HG03039 (cell line): ENCODE data around the gene MAP3K20.
"Not testable (repeated sequence)": the region's sequence is repeated elsewhere in the genome, so short reads cannot be mapped to it uniquely, and the experiment has no call there.

Experiments used
- ATAC-seq: cut with Tn5 transposase; IDR thresholded peaks from one replicate; pipeline ENCODE4 v1.9.1; 2021; ENCODE audit warnings: mild to moderate bottlenecking, moderate library complexity; ENCODE audit not compliant: unreplicated experiment

MAP3K20 gene

DNA sequence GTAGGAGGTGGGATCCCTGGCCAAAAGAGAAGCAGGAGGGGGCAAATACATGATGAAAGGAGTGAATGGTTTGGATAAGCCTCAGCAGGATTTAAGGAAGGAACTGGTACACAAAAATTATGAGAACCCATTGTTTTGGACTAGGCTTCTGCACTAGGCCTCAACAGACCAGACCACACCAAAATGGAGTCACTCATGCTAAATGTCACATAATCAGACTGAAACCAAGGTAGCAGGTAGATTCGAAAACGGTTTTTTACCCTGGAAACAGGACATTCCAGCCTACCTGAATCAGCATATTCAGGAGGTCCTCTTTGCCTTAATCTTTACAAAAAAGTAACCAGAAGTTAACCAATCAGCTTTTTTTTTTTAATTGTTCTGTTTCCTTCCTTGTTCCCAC lies 229.7 kb downstream of the MAP3K20 start:
- no peak for ATAC-seq

DNA sequence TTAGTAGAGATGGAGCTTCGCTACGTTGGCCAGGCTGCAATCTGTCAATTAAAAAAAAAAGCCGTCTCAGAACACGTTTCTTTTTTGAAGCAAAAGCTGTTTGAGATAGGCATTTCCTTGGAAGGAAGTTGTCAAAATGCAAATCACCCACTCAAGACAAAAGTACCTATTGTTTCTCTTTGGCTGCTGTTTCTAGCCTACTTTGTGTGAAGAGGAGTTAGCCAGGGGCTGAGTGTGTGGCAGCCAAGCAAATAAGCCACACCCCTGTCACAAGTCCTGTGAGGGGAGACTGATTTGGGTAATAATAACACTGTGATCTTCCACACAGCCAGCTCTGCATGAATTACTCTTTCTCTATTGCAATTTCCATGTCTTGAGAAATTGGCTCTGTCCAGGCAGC lies 231.6 kb downstream of the MAP3K20 start:
- peak; percentile 90 for ATAC-seq

DNA sequence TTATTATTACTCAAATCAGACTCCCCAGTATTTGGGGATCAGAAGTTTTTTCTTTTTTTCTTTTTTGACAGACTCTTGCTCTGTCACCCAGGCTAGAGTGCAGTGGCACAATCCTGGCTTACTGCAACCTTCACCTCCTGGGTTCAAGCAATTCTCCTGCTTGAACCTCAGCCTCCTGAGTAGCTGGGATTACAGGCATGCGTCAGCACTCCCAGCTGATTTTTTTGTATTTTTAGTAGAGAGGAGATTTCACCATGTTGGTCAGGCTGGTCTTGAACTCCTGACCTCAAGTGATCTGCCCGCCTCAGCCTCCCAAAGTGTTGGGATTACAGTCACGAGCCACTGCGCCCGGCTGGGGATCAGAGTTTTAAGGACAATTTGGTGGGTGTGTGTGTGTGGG lies 233.7 kb downstream of the MAP3K20 start:
- ATAC-seq, result not testable (repeated sequence)

DNA sequence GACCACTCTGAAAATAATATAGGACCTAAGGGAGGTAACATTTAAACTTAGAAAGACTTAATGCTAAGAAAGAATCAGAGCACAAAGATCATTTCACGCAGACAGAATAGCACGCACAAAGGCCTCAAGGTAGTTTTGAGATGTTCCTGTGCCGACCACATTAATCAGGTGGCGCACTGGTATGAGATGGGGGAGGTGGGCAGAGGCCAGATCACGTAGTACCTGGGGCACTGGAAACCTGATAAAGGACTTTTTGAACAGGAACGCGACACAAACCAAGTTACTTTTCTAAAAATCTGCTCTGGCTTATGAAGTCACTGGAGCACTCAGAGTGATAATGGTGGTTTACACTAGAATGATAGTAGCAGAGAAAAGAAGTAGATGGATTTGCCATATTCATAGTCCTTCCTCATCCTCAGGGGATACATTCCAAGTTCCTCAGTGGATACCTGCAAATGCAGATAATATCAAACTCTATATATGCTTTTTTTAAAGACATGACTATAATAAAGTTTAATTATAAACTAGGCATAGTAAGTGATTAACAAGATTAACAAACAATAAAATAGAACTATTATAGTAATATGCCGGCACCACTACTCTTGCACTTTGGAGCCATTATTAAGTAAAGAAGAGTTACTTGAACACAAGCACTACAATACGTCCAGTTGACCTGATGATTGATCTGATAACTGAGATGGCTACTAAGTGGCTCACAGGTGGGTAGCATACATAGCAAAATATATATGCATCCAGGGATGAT lies 236.4 kb downstream of the MAP3K20 start:
- no peak for ATAC-seq
